ENCODE measurements around the gene COX19.

COX19 gene

GRCh38 chr7:990933-991728 lies 15.8 kb upstream of the COX19 start:
- no peak for DNase-seq

GRCh38 chr7:990352-990932 lies 15.1 kb upstream of the COX19 start:
- DNase-seq = no peak

GRCh38 chr7:988963-989529 lies 13.7 kb upstream of the COX19 start:
- DNase-seq = no peak

DNA sequence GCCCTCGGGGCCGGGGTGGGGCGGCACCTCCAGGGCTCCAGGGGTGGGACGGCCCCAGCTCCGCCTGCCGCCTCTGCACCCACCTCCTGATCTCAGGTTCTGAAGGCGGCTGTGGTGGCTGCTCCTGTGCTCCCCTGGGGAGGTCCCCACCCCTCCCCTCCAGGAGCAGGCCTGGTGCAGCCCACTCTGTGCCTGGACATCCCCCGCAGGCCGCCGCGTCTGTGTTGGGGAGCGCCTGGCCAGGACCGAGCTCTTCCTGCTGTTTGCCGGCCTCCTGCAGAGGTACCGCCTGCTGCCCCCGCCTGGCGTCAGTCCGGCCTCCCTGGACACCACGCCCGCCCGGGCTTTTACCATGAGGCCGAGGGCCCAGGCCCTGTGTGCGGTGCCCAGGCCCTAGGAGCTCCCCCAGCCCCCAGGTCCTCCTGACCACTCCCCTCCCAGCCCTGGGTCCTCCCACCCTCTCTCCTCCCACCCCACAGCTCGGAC lies 13.1 kb upstream of the COX19 start:
- no peak for DNase-seq

DNA sequence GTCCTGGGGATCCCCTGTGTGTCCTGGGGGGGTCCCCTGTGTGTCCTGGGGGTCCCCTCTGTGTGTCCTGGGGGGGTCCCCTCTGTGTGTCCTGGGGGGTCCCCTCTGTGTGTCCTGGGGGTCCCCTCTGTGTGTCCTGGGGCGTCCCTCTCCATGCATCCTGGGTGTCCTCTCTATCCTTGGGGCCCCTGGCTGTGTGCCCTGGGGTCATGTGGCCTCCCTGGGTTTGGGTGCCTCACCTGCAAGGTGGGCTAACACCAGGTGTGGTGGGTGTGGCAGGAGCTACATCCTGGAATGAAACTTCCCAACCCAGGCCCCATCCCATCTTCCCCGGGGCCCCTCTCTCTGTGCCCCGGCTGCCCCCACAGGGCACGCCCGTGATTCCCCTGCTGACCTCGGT lies 12.6 kb upstream of the COX19 start:
- no peak for DNase-seq

- no peak for DNase-seq
Observed at GRCh38 chr7:986766-987751, 11.7 kb upstream of the COX19 start.

DNA sequence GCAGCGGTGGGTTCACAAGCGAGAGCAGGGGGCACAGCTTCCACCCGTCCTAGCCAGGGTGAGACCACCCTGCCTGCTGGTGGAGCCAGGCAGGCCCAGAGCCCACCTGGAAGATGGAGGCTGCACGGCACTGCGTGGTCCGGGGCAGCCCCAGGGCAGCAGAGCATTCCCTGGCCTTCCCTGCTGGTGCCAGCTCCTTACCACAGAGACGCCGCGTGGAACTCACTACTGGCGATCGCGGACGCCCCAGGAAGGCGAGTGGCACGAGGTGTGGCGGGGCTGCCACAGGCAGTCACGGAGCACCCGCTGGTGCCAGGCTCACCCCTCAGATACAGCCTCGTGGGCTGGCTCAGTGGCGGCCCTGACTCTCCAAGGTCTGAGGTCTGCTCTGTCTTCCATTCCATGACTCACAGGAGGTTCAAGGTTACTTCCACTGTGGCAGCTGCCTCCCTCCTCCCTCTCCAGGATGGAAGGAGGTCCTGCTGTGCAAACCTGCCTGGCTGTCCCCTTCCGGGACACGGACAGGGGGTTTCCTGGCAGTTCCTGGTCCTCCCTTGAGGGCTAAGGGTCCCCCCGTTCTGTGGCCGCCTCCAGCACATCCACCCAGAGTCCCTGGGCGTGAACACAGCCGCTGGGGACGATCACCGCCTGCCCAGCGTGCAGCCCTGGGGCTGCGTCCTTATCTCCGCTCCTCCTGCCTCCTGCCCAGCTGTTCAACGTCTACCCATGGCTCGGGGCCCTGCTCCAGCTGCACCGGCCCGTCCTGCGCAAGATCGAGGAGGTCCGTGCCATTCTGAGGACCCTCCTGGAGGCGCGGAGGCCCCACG lies 10.8 kb upstream of the COX19 start:
- no peak for DNase-seq

- DNase-seq = no peak
Observed at GRCh38 chr7:985127-985416, 9.7 kb upstream of the COX19 start.

- DNase-seq = no peak
Observed at GRCh38 chr7:984361-985126, 9.2 kb upstream of the COX19 start.

DNA sequence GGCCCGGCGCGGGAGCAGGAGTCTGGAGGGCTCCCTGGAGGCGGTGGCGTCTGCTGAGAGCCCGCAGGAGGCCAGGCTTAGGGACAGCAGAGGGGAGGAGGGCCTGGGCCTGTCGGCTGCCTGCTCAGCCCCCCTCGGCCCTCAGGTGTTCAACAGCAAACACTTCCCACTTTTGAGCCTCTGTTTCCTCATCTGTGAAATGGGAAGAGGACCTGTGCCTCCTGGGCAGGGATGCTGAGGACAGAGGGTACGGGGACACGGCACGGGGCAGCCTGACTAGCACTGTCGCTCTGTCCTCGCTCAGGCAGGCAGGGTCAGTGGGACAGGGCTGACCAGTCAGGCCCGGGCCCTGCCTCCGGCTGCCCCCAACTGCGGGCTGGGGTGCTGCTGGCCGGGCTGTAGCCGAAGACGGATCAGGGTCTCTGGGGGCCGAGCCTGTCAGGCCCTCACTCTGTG lies 8.3 kb upstream of the COX19 start:
- DNase-seq = no peak

GRCh38 chr7:983004-983615 lies 7.8 kb upstream of the COX19 start, which contains the start of gene CYP2W1:
CYP2W1 (plus strand) TSS chr7:983181; CDS start chr7:983212, 31 bp downstream.
- DNase-seq = no peak

GRCh38 chr7:982511-983003 lies 7.2 kb upstream of the COX19 start:
- no peak for DNase-seq

GRCh38 chr7:981793-982510 lies 6.6 kb upstream of the COX19 start:
- DNase-seq = peak; percentile 11

- no peak for DNase-seq
Observed at GRCh38 chr7:979886-980571, 4.7 kb upstream of the COX19 start.

GRCh38 chr7:979151-979550 lies 3.8 kb upstream of the COX19 start:
- no peak for DNase-seq

GRCh38 chr7:978416-979091 lies 3.2 kb upstream of the COX19 start:
- no peak for DNase-seq

DNA sequence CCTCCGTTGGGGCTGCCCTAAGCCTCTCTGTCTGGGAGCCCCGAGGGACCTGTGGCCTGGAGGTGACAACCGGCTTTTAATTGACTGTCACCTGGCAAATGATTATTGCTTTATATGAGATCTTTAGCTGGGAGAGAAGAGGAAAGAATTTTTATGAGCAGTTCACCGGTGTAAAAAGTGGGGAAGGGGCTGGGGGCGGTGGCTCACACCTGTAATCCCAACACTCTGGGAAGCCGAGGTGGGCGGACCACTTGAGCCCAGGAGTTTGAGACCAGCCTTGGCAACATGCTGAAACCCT lies 2.6 kb upstream of the COX19 start:
- no peak for DNase-seq

- peak; percentile 86 for DNase-seq
Observed at GRCh38 chr7:977326-978048, 2.1 kb upstream of the COX19 start.
